Stimulated activated CD4-positive, alpha-beta T cell treated with anti-CD3 and anti-CD28 coated beads, Interleukin-4, amount 100 ng/mL, for 4 hours (primary cell): Measurements from ENCODE around the gene FERMT1.
"Not testable (repeated sequence)": the region's sequence is repeated elsewhere in the genome, so short reads cannot be mapped to it uniquely, and the experiment has no call there.

Source experiments
- DNase-seq, 2 experiments: peaks; one replicate each; pipeline ENCODE4 v3.0.0-alpha.2; 2020

FERMT1 gene

GRCh38 chr20:6115221-6115895 is 7.5 kb downstream of the FERMT1 start:
- DNase-seq = no peak

- no peak for DNase-seq
These were observed 8.1 kb downstream of the FERMT1 start for GRCh38 chr20:6114696-6115095.

- DNase-seq = no peak
These were observed 8.9 kb downstream of the FERMT1 start for GRCh38 chr20:6113951-6114350.

- DNase-seq = not testable (repeated sequence)
These were observed 9.9 kb downstream of the FERMT1 start for GRCh38 chr20:6112965-6113364.

- no peak for DNase-seq
These were observed 14.5 kb downstream of the FERMT1 start for GRCh38 chr20:6108330-6108729.

GRCh38 chr20:6104493-6105188 is 18.2 kb downstream of the FERMT1 start:
- no peak for DNase-seq

- DNase-seq = no peak
These were observed 19.5 kb downstream of the FERMT1 start for GRCh38 chr20:6103301-6103700.

GRCh38 chr20:6101346-6101745 is 21.5 kb downstream of the FERMT1 start:
- DNase-seq = no peak

- DNase-seq = no peak
These were observed 22.6 kb downstream of the FERMT1 start for GRCh38 chr20:6100246-6100645.

GRCh38 chr20:6099819-6100218 is 23.0 kb downstream of the FERMT1 start:
- DNase-seq = no peak

- no peak for DNase-seq
These were observed 27.4 kb downstream of the FERMT1 start for GRCh38 chr20:6095409-6095808.

- DNase-seq = no peak
These were observed 28.3 kb downstream of the FERMT1 start for GRCh38 chr20:6094565-6094964.

- DNase-seq = no peak
These were observed 28.8 kb downstream of the FERMT1 start for GRCh38 chr20:6094063-6094462.

GRCh38 chr20:6091661-6092060 is 31.2 kb downstream of the FERMT1 start:
- DNase-seq = no peak

GRCh38 chr20:6086868-6087267 is 36.0 kb downstream of the FERMT1 start:
- no peak for DNase-seq

- DNase-seq = no peak
These were observed 38.9 kb downstream of the FERMT1 start for GRCh38 chr20:6083926-6084325.

- DNase-seq = no peak
These were observed 41.6 kb downstream of the FERMT1 start for GRCh38 chr20:6081236-6081635.

- no peak for DNase-seq
These were observed 43.8 kb downstream of the FERMT1 start for GRCh38 chr20:6079016-6079415.

GRCh38 chr20:6075428-6076219 is 47.2 kb downstream of the FERMT1 start:
- DNase-seq = no peak

- no peak for DNase-seq
These were observed 48.0 kb downstream of the FERMT1 start for GRCh38 chr20:6074784-6075183.

GRCh38 chr20:6074145-6074561 is 48.7 kb downstream of the FERMT1 start:
- no peak for DNase-seq

GRCh38 chr20:6070829-6071695 is 51.8 kb downstream of the FERMT1 start:
- no peak for DNase-seq

GRCh38 chr20:6069669-6070068 is 53.2 kb downstream of the FERMT1 start:
- DNase-seq = no peak
